ENCODE results near the gene TOMM40.
"Not testable (repeated sequence)": the region's sequence is repeated elsewhere in the genome, so short reads cannot be mapped to it uniquely, and the experiment has no call there.

Gene TOMM40

GRCh38 chr19:44891016-44891882 is at the start of gene TOMM40:
Gene TOMM40 (plus strand): TSS chr19:44891254. CDS start chr19:44891416, 162 bp downstream.
- DNase-seq, result peak in 4 of 58 donors; percentile 44 to 100 (median 99)

- DNase-seq, result no peak
These were observed 45.8 kb upstream of the TOMM40 start for GRCh38 chr19:44845286-44845611.

DNA sequence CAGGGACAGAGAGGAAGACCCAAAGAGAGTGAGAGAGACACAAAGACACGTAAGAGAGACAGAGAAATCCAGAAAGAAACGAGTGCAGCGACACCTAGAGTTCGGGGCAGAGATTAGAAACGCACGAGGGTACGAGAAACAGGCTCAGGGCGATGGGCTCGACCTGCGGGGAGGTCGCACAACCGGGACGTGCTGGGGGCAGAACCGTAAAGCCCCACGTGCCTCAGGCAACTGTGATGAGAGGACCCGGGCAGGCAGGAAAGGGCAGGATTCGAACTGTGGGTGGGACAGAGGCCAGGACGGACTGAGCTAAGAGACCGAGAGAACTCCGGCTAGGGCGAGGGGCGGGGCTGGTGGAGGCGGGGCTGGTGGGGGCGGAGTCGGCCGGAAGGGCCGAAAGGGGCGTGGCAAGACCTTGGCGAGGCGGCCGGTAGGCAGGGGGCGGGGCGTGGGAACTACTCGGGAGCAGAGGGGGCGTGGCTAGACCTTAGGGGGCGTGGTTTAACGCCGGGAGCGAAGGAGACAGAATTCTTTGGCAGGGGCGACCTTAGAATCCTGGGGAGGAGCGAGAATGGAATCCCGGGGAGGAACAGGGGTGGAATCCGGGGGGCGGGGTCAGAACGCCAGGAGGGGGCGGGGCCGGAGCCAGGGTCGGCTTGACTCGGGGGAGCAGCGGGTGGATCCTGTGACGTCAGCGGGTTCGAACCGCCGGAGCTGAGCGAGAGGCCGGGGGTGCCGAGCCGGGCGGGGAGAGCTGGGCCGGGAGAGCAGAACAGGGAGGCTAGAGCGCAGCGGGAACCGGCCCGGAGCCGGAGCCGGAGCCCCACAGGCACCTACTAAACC is 45.2 kb upstream of the TOMM40 start, which contains the start of gene NECTIN2:
Gene NECTIN2, plus strand, starts transcription at position 686 of the 843 bp plus-strand sequence. CDS start 229 bp downstream, outside the sequence.
- peak; percentile 26 to 95 (median 84) for DNase-seq

GRCh38 chr19:44846455-44847143 is 44.5 kb upstream of the TOMM40 start:
- peak in 1 of 58 donors; percentile 12 for DNase-seq

- peak in 14 of 58 donors; percentile 5 to 50 (median 32) for DNase-seq
These were observed 43.7 kb upstream of the TOMM40 start for GRCh38 chr19:44847144-44848035.

- peak in 2 of 58 donors; percentile 18 to 29 for DNase-seq
These were observed 42.8 kb upstream of the TOMM40 start for GRCh38 chr19:44848036-44848811.

- peak in 1 of 58 donors; percentile 6 for DNase-seq
These were observed 42.1 kb upstream of the TOMM40 start for GRCh38 chr19:44848812-44849447.

GRCh38 chr19:44850641-44851109 is 40.4 kb upstream of the TOMM40 start:
- DNase-seq, result no peak

- DNase-seq, result no peak
These were observed 39.6 kb upstream of the TOMM40 start for GRCh38 chr19:44851427-44851826.

DNA sequence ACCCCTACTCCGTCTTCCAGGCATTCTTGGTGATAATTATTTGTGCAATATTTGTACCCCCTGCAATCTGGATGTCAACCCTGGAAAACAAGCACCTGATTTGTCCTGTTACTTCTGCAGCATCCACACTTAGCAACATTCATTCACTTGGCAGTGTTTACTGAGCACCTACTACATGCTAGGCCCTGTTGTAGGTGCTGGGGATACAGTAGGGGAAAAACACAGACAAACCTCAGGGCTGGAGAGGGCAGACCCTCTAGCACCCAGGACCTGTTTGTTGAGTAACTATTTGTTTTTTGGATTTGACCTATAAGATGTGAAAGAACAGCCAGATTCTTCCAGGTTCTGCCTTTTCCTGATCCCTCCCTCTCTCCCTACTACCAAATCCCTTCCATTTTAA is 35.4 kb upstream of the TOMM40 start:
- DNase-seq, result no peak

DNA sequence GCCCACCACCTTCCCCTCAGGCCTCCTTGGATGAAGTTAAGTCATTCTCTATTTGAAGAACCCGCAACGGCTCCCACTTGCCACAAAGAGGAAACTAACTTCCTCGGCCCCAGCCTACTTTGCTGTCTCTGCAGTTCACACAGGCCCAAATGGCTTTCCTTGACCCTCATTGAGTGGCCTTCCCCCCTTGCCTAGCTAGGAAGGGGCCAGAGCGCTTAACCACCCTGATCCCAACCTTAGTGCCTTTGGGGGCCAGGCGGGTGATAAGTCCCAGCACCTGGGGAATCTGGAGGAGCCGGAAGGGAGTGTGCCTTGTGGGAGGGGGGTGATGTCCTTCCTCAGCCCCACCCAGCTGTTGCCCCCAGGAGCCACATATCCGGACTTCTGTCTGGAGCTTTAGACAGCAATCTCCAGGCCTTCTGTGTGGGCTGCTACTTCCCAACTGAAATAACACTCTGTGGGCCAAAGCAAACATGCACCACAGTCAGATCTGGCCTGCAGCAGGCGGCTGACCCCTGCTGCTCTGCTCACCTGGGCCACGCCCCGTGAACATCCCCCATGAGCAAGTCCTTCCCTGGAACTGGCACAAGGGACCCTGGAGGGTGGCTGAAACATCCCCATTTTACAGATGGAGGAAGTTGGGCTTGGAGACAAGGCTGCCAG is 34.5 kb upstream of the TOMM40 start:
- no peak for DNase-seq

DNA sequence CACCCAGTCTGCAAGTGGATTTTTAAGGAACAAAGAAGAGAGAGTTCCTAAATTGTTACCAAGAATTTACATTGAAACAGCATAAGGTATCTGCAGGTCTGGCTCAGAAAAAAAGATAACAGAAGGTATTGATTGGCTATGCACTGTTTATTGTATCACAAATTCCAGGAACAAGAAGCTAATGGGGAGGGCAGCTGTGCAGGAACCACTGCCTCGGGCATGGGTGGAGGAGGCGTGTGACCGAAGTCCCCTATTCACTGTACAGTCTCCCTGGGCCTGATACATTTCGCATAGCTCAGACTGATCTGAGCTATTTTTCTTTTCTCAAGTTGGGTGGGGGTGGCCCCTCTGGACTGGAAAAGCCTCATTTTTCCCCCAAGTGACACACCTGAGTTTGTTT is 33.2 kb upstream of the TOMM40 start:
- DNase-seq, result no peak

GRCh38 chr19:44861576-44861975 is 29.5 kb upstream of the TOMM40 start:
- not testable (repeated sequence) for DNase-seq

GRCh38 chr19:44863990-44864389 is 27.1 kb upstream of the TOMM40 start:
- DNase-seq, result no peak

GRCh38 chr19:44865196-44865767 is 25.8 kb upstream of the TOMM40 start:
- DNase-seq, result peak in 19 of 58 donors; percentile 5 to 56 (median 21)

GRCh38 chr19:44866664-44867063 is 24.4 kb upstream of the TOMM40 start:
- no peak for DNase-seq

GRCh38 chr19:44867578-44867977 is 23.5 kb upstream of the TOMM40 start:
- no peak for DNase-seq

Measured in anterior cingulate cortex (tissue), 58 donors.